Testis (tissue), 2 donors: ENCODE results near the gene VPS8.

ENCODE experiments used
- CTCF ChIP-seq, 3 experiments: fragments of 450-650 bp in 2 of 3; fragments of 200-600 bp in 1 of 3; sonication (generic) in 1 of 3; IDR thresholded peaks; one replicate each; pipeline ENCODE4 v1.5.1; 2016 to 2019; ENCODE audit warnings: antibody characterized with exemption in 3 of 3, mild to moderate bottlenecking in 2 of 3, moderate library complexity in 1 of 3
- POLR2A ChIP-seq: fragments of 450-650 bp; IDR thresholded peaks from one replicate; pipeline ENCODE4 v1.6.1; 2017; ENCODE audit warnings: antibody characterized with exemption, mild to moderate bottlenecking, moderate library complexity

GRCh38 chr3:184949251-184949965 is 137.4 kb downstream of the VPS8 start:
- no peak for TF ChIP-seq CTCF (IDR thresholded peaks at IDR 0.05)
- TF ChIP-seq POLR2A: no peak
